Keratinocyte (primary cell): ENCODE results near the gene TRAK2. TPM values are rescaled to one million over a fixed set of nuclear protein-coding genes. Genes with fewer than 3 reads are reported as not detected.

Experiments used
- DNase-seq: peaks from one replicate; pipeline ENCODE4 v3.0.0-alpha.2; 2011; ENCODE audit warnings: low read depth, missing footprints, low spot score
- FAIRE-seq: peaks from 2 replicates; lab custom pipeline; 2011; peaks lifted over from hg19 to GRCh38; lab: Jason Lieb, UNC
- H2AFZ ChIP-seq: 2 replicates; pipeline ENCODE4 v1.6.0; 2012; ENCODE audit warnings: low read length, control low read depth, inconsistent platforms; ENCODE audit not compliant: control insufficient read depth
- H3K27ac ChIP-seq: 2 replicates; pipeline ENCODE4 v1.5.1; 2011; ENCODE audit warnings: low read length; ENCODE audit not compliant: control insufficient read depth, insufficient read depth
- H3K27me3 ChIP-seq: 3 replicates; pipeline ENCODE4 v1.6.0; 2011; ENCODE audit warnings: low read length; ENCODE audit not compliant: control insufficient read depth, insufficient read depth; ENCODE audit errors: extremely low read depth
- H3K36me3 ChIP-seq, 2 experiments: 2 replicates in 1 of 2; 3 replicates in 1 of 2; pipeline ENCODE4 v1.5.1; 2011; ENCODE audit warnings: low read length in 2 of 2, mild to moderate bottlenecking in 1 of 2; ENCODE audit not compliant: control insufficient read depth in 2 of 2, insufficient read depth in 2 of 2; ENCODE audit errors: extremely low read depth in 1 of 2
- H3K4me1 ChIP-seq: 3 replicates; pipeline ENCODE4 v1.5.1; 2011; ENCODE audit warnings: low read length; ENCODE audit not compliant: control insufficient read depth, insufficient read depth; ENCODE audit errors: extremely low read depth
- H3K4me2 ChIP-seq: 3 replicates; pipeline ENCODE4 v1.6.0; 2011; ENCODE audit warnings: low read depth, low read length; ENCODE audit not compliant: control insufficient read depth, insufficient read depth; ENCODE audit errors: extremely low read depth
- H3K4me3 ChIP-seq, 3 experiments: fragments of 200-600 bp in 1 of 3; sonication (generic) in 1 of 3; 2 replicates in 2 of 3; 3 replicates in 1 of 3; pipeline ENCODE4 v1.5.1; 2011 to 2016; ENCODE audit warnings: low read length in 3 of 3, mild to moderate bottlenecking in 3 of 3, control low read depth in 2 of 3, inconsistent platforms in 1 of 3, low read depth in 1 of 3, mixed read lengths in 1 of 3, mixed run types in 1 of 3, moderate library complexity in 1 of 3; ENCODE audit not compliant: control insufficient read depth in 2 of 3, insufficient read depth in 2 of 3; ENCODE audit errors: extremely low read depth in 1 of 3
- H3K79me2 ChIP-seq: 2 replicates; pipeline ENCODE4 v1.6.0; 2012; ENCODE audit warnings: low read length; ENCODE audit not compliant: control insufficient read depth, insufficient read depth
- H3K9ac ChIP-seq: 3 replicates; pipeline ENCODE4 v1.6.0; 2011; ENCODE audit warnings: low read length; ENCODE audit not compliant: control insufficient read depth, insufficient read depth; ENCODE audit errors: extremely low read depth
- H3K9me1 ChIP-seq: 3 replicates; pipeline ENCODE4 v1.6.0; 2011; ENCODE audit warnings: low read length; ENCODE audit not compliant: control insufficient read depth, insufficient read depth; ENCODE audit errors: extremely low read depth
- H3K9me3 ChIP-seq: 2 replicates; pipeline ENCODE4 v1.5.1; 2012; ENCODE audit warnings: low read depth, low read length; ENCODE audit not compliant: control insufficient read depth
- H4K20me1 ChIP-seq: 3 replicates; pipeline ENCODE4 v1.6.0; 2011; ENCODE audit warnings: low read length; ENCODE audit not compliant: control insufficient read depth, insufficient read depth; ENCODE audit errors: extremely low read depth
- EZH2 ChIP-seq: IDR thresholded peaks from one replicate; pipeline ENCODE4 v1.6.1; 2012; ENCODE audit warnings: inconsistent platforms, mild to moderate bottlenecking, low read length, moderate library complexity
- dilution Hi-C: fragments of 300-500 bp; cut with MboI; formaldehyde crosslinking; loops from one replicate; pipeline ENCODE4 v1.7.0; 2020; ENCODE audit warnings: low sequenced_read_pairs; ENCODE audit not compliant: extremely low pct_ligation_motif_present
- polyA plus RNA-seq, 5 experiments: library from polyadenylated mRNA; depleted of rRNA in 3 of 5; stranded (reverse) in 3 of 5; stranded (forward) in 1 of 5; unstranded in 1 of 5; fragments of >200 nt; gene quantifications; 1 replicate in 1 of 5; 2 replicates in 3 of 5; 3 replicates in 1 of 5; pipeline versions ENCODE4 v1.2.1 to v1.2.3, GENCODE V29; 2011 to 2012; ENCODE audit warnings: missing spikeins in 2 of 5, low read depth in 1 of 5, low replicate concordance in 1 of 5
- TF ChIP-seq, protein P1 (sequence below), 3 experiments: IDR thresholded peaks in 1 of 3; conservative IDR thresholded peaks in 1 of 3; optimal IDR thresholded peaks in 1 of 3; 2 replicates in 2 of 3; 3 replicates in 1 of 3; pipeline versions ENCODE3 to v1.5.1; 2011; ENCODE audit warnings: low read length in 3 of 3, mild to moderate bottlenecking in 3 of 3, moderate library complexity in 2 of 3, control low read depth in 1 of 3, inconsistent platforms in 1 of 3; ENCODE audit not compliant: insufficient read depth in 2 of 3; ENCODE audit errors: extremely low read depth in 1 of 3

The TRAK2 gene
- polyA plus RNA-seq, 1 donor (not counting 4 experiments of a cell fraction or from before 2014, with no cell fraction given) = 12.9 TPM

DNA sequence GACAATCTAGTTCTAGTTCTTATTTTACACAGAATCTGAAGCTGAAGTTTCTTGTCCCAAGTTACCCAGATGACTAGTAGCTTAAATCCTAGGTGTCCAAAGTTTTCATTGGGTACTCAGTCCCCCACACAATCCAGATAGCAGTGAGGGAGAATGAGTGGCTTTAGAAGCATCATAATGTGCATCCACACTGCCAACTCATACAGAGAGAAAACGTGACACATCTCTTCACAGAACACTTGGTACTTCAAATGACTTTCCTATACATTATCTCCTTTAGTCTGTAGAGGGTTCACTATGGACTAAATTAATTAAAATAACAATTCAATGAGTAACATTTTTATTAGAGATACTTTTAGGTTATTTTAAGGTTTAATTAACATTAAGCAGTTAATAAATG, 45.5 kb upstream of the TRAK2 start:
- H3K4me1 ChIP-seq = peaks cover 2% of the 10 kb centered on the region
- H3K9me1 ChIP-seq = no peaks in the 10 kb centered on the region
- H3K27ac ChIP-seq = no peak overlapping the region
- H3K9ac ChIP-seq = no peak overlapping the region
- no peaks in the 10 kb centered on the region for H3K79me2 ChIP-seq
- no peak overlapping the region for H2AFZ ChIP-seq
- H3K4me2 ChIP-seq = no peak overlapping the region
- DNase-seq (no peak), FAIRE-seq (no peak)
- H3K36me3 ChIP-seq = no peaks in the 10 kb centered on the region
- H3K4me3 ChIP-seq = no peak overlapping the region
- no peak for TF ChIP-seq EZH2
- TF ChIP-seq, protein P1, sequence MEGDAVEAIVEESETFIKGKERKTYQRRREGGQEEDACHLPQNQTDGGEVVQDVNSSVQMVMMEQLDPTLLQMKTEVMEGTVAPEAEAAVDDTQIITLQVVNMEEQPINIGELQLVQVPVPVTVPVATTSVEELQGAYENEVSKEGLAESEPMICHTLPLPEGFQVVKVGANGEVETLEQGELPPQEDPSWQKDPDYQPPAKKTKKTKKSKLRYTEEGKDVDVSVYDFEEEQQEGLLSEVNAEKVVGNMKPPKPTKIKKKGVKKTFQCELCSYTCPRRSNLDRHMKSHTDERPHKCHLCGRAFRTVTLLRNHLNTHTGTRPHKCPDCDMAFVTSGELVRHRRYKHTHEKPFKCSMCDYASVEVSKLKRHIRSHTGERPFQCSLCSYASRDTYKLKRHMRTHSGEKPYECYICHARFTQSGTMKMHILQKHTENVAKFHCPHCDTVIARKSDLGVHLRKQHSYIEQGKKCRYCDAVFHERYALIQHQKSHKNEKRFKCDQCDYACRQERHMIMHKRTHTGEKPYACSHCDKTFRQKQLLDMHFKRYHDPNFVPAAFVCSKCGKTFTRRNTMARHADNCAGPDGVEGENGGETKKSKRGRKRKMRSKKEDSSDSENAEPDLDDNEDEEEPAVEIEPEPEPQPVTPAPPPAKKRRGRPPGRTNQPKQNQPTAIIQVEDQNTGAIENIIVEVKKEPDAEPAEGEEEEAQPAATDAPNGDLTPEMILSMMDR (optimal IDR thresholded peaks at IDR 0.05 in 1 of 3, IDR thresholded peaks at IDR 0.05 in 1 of 3, conservative IDR thresholded peaks at IDR 0.05 in 1 of 3; ENCODE audit: extremely low read depth in 1 of 3, insufficient read depth in 2 of 3, low read length in 3 of 3) = no peak
- H4K20me1 ChIP-seq = no peaks in the 10 kb centered on the region
- H3K27me3 ChIP-seq = no peaks in the 10 kb centered on the region
- dilution Hi-C loops = no loop called here
- H3K9me3 ChIP-seq = no peaks in the 10 kb centered on the region

DNA sequence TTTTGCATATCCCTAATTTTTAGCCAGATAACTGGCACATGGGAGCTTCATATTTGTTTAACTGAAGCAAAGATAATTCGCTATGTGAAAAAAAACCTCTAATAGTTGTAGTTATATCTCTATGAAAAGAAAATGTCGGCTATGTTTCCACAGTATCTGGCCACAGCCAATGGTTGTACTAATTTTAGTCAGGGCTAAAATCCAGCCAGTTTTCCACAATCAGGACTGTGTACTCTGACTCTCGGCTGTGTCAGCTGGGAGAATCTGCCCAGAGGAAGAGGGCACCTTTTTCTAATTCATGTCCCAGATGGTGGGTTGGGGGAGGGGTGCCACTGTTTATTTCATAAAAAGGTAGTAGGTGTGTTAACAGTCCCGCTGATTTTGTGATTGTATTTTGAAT, 39.0 kb upstream of the TRAK2 start:
- H3K27ac ChIP-seq = no peak overlapping the region
- no peak for DNase-seq
- no peaks in the 10 kb centered on the region for H3K27me3 ChIP-seq
- no peak overlapping the region for H3K9ac ChIP-seq
- no peak overlapping the region for H3K4me3 ChIP-seq
- H3K4me2 ChIP-seq = no peak overlapping the region
- no peaks in the 10 kb centered on the region for H3K9me3 ChIP-seq
- TF ChIP-seq EZH2 = no peak
- TF ChIP-seq, protein P1 (optimal IDR thresholded peaks at IDR 0.05 in 1 of 3, IDR thresholded peaks at IDR 0.05 in 1 of 3, conservative IDR thresholded peaks at IDR 0.05 in 1 of 3; ENCODE audit: extremely low read depth in 1 of 3, insufficient read depth in 2 of 3, low read length in 3 of 3) = no peak
- H3K9me1 ChIP-seq = no peaks in the 10 kb centered on the region
- H3K79me2 ChIP-seq = no peaks in the 10 kb centered on the region
- dilution Hi-C loops = no loop called here
- no peaks in the 10 kb centered on the region for H4K20me1 ChIP-seq
- H3K36me3 ChIP-seq = no peaks in the 10 kb centered on the region
- no peak overlapping the region for H2AFZ ChIP-seq
- H3K4me1 ChIP-seq = no peaks in the 10 kb centered on the region
- FAIRE-seq = no peak
